Spleen (tissue), 11 donors: ENCODE data around the gene APOBEC3B. TPM values are rescaled to one million over a fixed set of nuclear protein-coding genes. Genes with fewer than 3 reads are reported as not detected.

ENCODE experiments used
- DNase-seq: peaks from one replicate; pipeline ENCODE4 v3.0.0-alpha.2; 2020
- H3K27ac ChIP-seq, 8 donors: fragments of 200-600 bp; sonication (generic) in 7 of 8; 1 replicate in 4 of 8; 2 replicates in 4 of 8; pipeline versions ENCODE4 v1.5.0 to v1.8.0; 2016 to 2021; ENCODE audit warnings: inconsistent platforms in 4 of 8, mild to moderate bottlenecking in 4 of 8, moderate library complexity in 1 of 8
- H3K27me3 ChIP-seq, 7 donors: fragments of 200-600 bp; sonication (generic) in 6 of 7; replicated peaks in 1 of 7; 1 replicate in 4 of 7; 2 replicates in 3 of 7; pipeline versions ENCODE4 v1.5.0 to v1.8.0; 2016 to 2021; ENCODE audit warnings: inconsistent platforms in 3 of 7, mild to moderate bottlenecking in 1 of 7
- H3K36me3 ChIP-seq, 6 donors: fragments of 200-600 bp; sonication (generic) in 5 of 6; 1 replicate in 4 of 6; 2 replicates in 2 of 6; pipeline versions ENCODE4 v1.5.0 to v1.8.0; 2016 to 2021; ENCODE audit warnings: inconsistent platforms in 2 of 6
- H3K4me1 ChIP-seq, 6 donors: fragments of 200-600 bp; sonication (generic) in 5 of 6; 1 replicate in 3 of 6; 2 replicates in 3 of 6; pipeline versions ENCODE4 v1.5.0 to v1.8.0; 2016 to 2021; ENCODE audit warnings: inconsistent platforms in 3 of 6
- H3K4me3 ChIP-seq, 8 donors: fragments of 200-600 bp; sonication (generic) in 7 of 8; 1 replicate in 4 of 8; 2 replicates in 4 of 8; pipeline versions ENCODE4 v1.5.0 to v1.8.0; 2016 to 2021; ENCODE audit warnings: inconsistent platforms in 4 of 8, mild to moderate bottlenecking in 4 of 8, moderate library complexity in 2 of 8
- H3K9me3 ChIP-seq, 8 donors: fragments of 200-600 bp; sonication (generic) in 7 of 8; 1 replicate in 4 of 8; 2 replicates in 4 of 8; pipeline versions ENCODE4 v1.5.0 to v1.8.0; 2016 to 2021; ENCODE audit warnings: inconsistent platforms in 4 of 8
- POLR2A ChIP-seq, 3 donors: fragments of 450-650 bp; IDR thresholded peaks; one replicate each; pipeline ENCODE4 v1.5.1; 2017; ENCODE audit warnings: antibody characterized with exemption in 3 of 3, mild to moderate bottlenecking in 1 of 3
- POLR2AphosphoS5 ChIP-seq, 3 donors: sonication (generic); formaldehyde crosslinking; IDR thresholded peaks; one replicate each; pipeline ENCODE4 v1.5.1; 2017; ENCODE audit warnings: antibody characterized with exemption in 3 of 3
- WGBS, 5 donors: extraction: QIAGEN DNeasy Blood & Tissue Kit in 3 of 5; methylation state at CpG; one replicate each; pipeline versions ENCODE4 v1.1.5 to v1.1.7; 2013 to 2018; 5-methylcytosine and 5-hydroxymethylcytosine counted together
- intact Hi-C: fragments of 100-400 bp; cut with DNase I; formaldehyde crosslinking; loops from one replicate; pipeline ENCODE4 v1.15.0; 2023; ENCODE audit warnings: low total_unique reads
- polyA plus RNA-seq, 3 donors: library from polyadenylated mRNA; stranded (reverse); fragments of 200-250 nt; gene quantifications; one replicate each; pipeline ENCODE4 v1.2.1, GENCODE V29; 2013
- total RNA-seq, 7 donors: library from RNA; depleted of rRNA in 3 of 7; stranded (reverse); fragments of >200 nt in 3 of 7; fragmentation: NEBNext Ultra II Directional in 4 of 7; extraction: Animal tissue kit (Norgen Biotek cat#: 25700) in 4 of 7; gene quantifications; one replicate each; pipeline versions ENCODE4 v1.1.0 to v1.2.1, GENCODE V29; 2016 to 2021
- TF ChIP-seq, protein P1 (sequence below), 11 experiments: fragments of 200-600 bp in 7 of 11; fragments of 450-650 bp in 4 of 11; sonication (generic) in 4 of 11; IDR thresholded peaks in 8 of 11; conservative IDR thresholded peaks in 3 of 11; 1 replicate in 7 of 11; 2 replicates in 4 of 11; pipeline versions ENCODE4 v1.4.0 to v1.8.0; 2016 to 2021; ENCODE audit warnings: antibody characterized with exemption in 11 of 11, inconsistent platforms in 4 of 11, mild to moderate bottlenecking in 1 of 11
- donor health status: healthy with polysubstance abuse.
- donor health status: DM: no; HTN: no; CAD: no; lungs with moderate emphysema.
- donor health status: DM: no; HTN: no; CAD: no.
- donor health status: Bipolar disorder and iron deficiency.
- donor health status: healthy.
- donor health status: DM: no; HTN: no; CAD: no.
- donor health status: DM: yes; HTN: yes; CAD: no.

APOBEC3B gene
- total and polyA plus RNA-seq, 10 donors = 1.2 to 14.0 (median 4.3) TPM; not detected in 1

GRCh38 chr22:38967451-38968450, 14.4 kb upstream of the APOBEC3B start:
- peaks cover 0 to 40% (median 0%) of the 10 kb centered on the region in 7 donors for H3K27me3 ChIP-seq
- peak overlapping the region in 1 of 8 donors; percentile 55 for H3K4me3 ChIP-seq
- WGBS, 5 donors = 50 to 72% (median 58%) methylated on average over 12 to 15 of the region's 15 CpGs; no CpG with 5 or more reads in 1 of the 5 donors
- intact Hi-C loops = no loop called here
- peak; percentile 90 for DNase-seq
- no peaks in the 10 kb centered on the region for H3K9me3 ChIP-seq
- TF ChIP-seq POLR2AphosphoS5 (IDR thresholded peaks at IDR 0.05) = peak in 2 of 3 donors; percentile 60 to 88
- no peak for TF ChIP-seq POLR2A (IDR thresholded peaks at IDR 0.05)
- TF ChIP-seq, protein P1, sequence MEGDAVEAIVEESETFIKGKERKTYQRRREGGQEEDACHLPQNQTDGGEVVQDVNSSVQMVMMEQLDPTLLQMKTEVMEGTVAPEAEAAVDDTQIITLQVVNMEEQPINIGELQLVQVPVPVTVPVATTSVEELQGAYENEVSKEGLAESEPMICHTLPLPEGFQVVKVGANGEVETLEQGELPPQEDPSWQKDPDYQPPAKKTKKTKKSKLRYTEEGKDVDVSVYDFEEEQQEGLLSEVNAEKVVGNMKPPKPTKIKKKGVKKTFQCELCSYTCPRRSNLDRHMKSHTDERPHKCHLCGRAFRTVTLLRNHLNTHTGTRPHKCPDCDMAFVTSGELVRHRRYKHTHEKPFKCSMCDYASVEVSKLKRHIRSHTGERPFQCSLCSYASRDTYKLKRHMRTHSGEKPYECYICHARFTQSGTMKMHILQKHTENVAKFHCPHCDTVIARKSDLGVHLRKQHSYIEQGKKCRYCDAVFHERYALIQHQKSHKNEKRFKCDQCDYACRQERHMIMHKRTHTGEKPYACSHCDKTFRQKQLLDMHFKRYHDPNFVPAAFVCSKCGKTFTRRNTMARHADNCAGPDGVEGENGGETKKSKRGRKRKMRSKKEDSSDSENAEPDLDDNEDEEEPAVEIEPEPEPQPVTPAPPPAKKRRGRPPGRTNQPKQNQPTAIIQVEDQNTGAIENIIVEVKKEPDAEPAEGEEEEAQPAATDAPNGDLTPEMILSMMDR (IDR thresholded peaks at IDR 0.05 in 8 of 11, conservative IDR thresholded peaks at IDR 0.05 in 3 of 11) = peak in 2 of 11 experiments; percentile 14 to 25
- H3K27ac ChIP-seq = peak overlapping the region in 6 of 8 donors; percentile 61 to 95 (median 88)
- H3K36me3 ChIP-seq = peaks cover 0 to 15% (median 0%) of the 10 kb centered on the region in 6 donors
- H3K4me1 ChIP-seq = peaks cover 0 to 52% (median 18%) of the 10 kb centered on the region in 6 donors

- peak overlapping the region in 2 of 8 donors; percentile 90 to 95 for H3K27ac ChIP-seq
- peaks cover 0 to 63% (median 23%) of the 10 kb centered on the region in 6 donors for H3K4me1 ChIP-seq
- H3K27me3 ChIP-seq = peaks cover 0 to 46% (median 0%) of the 10 kb centered on the region in 7 donors
- H3K4me3 ChIP-seq = no peak overlapping the region
- no peaks in the 10 kb centered on the region for H3K9me3 ChIP-seq
- peaks cover 0 to 5% (median 0%) of the 10 kb centered on the region in 6 donors for H3K36me3 ChIP-seq
- DNase-seq = peak; percentile 69
- intact Hi-C loops = no loop called here
- 76 to 89% (median 81%) methylated on average over 11 of the region's 11 CpGs; no CpG with 5 or more reads in 1 of the 5 donors for WGBS, 5 donors
- TF ChIP-seq, protein P1 (IDR thresholded peaks at IDR 0.05 in 8 of 11, conservative IDR thresholded peaks at IDR 0.05 in 3 of 11) = no peak
- TF ChIP-seq POLR2A (IDR thresholded peaks at IDR 0.05) (no peak), POLR2AphosphoS5 (IDR thresholded peaks at IDR 0.05) (no peak)
Observed at GRCh38 chr22:38968801-38969200, 13.3 kb upstream of the APOBEC3B start.

DNA sequence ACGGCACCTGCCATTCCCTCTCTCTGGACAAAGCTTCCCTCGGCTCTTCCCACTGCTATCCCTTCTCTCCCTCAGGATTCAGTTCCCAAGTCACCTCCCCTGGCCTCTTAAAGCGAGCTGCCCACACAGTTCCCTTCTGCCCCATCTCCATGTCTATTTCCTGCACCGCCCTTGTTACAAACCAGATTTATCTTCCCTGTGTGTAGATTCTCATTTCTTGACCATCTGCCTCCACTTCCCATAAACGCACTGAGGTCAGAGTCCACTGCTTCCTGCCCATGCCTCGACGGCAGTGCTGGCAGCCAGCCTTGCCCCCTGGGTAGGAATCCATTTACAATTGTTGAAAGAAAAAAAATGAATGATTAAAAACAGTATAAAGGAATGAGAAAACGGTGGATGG, 11.6 kb upstream of the APOBEC3B start:
- Histone ChIP-seq H3K36me3 (no peaks in the 10 kb centered on the region), H3K4me3 (no peak overlapping the region), H3K4me1 (peaks cover 0 to 57% (median 24%) of the 10 kb centered on the region in 6 donors), H3K27me3 (peaks cover 0 to 46% (median 0%) of the 10 kb centered on the region in 7 donors), H3K9me3 (no peaks in the 10 kb centered on the region), H3K27ac (peak overlapping the region in 1 of 8 donors; percentile 31)
- 37 to 41% (median 38%) methylated on average over 8 of the region's 8 CpGs; no CpG with 5 or more reads in 1 of the 5 donors for WGBS, 5 donors
- no peak for DNase-seq
- TF ChIP-seq POLR2A (IDR thresholded peaks at IDR 0.05) (no peak), POLR2AphosphoS5 (IDR thresholded peaks at IDR 0.05) (no peak)
- TF ChIP-seq, protein P1 (IDR thresholded peaks at IDR 0.05 in 8 of 11, conservative IDR thresholded peaks at IDR 0.05 in 3 of 11) = no peak
- intact Hi-C loops = no loop called here
